RKO (cell line): ENCODE results near the gene MTHFD2L.

ENCODE experiments used
- DNase-seq: peaks from one replicate; pipeline ENCODE4 v3.0.0-alpha.2; 2016; ENCODE audit warnings: low spot score

The MTHFD2L gene

GRCh38 chr4:74252933-74253332, 95.0 kb downstream of the MTHFD2L start:
- DNase-seq, result no peak

- no peak for DNase-seq
Observed at GRCh38 chr4:74254386-74254785, 96.5 kb downstream of the MTHFD2L start.

- DNase-seq, result no peak
Observed at GRCh38 chr4:74255096-74255495, 97.2 kb downstream of the MTHFD2L start.

GRCh38 chr4:74258963-74259362, 101.0 kb downstream of the MTHFD2L start:
- no peak for DNase-seq

- no peak for DNase-seq
Observed at GRCh38 chr4:74260036-74260435, 102.1 kb downstream of the MTHFD2L start.

- no peak for DNase-seq
Observed at GRCh38 chr4:74262522-74262921, 104.6 kb downstream of the MTHFD2L start.

GRCh38 chr4:74263551-74263950, 105.6 kb downstream of the MTHFD2L start:
- DNase-seq, result no peak

GRCh38 chr4:74266081-74266480, 108.2 kb downstream of the MTHFD2L start:
- no peak for DNase-seq

GRCh38 chr4:74267998-74268606, 110.2 kb downstream of the MTHFD2L start:
- peak; percentile 18 for DNase-seq

- no peak for DNase-seq
Observed at GRCh38 chr4:74268643-74269042, 110.7 kb downstream of the MTHFD2L start.

GRCh38 chr4:74278490-74278889, 120.6 kb downstream of the MTHFD2L start:
- DNase-seq, result no peak

GRCh38 chr4:74279716-74280115, 121.8 kb downstream of the MTHFD2L start:
- no peak for DNase-seq

- no peak for DNase-seq
Observed at GRCh38 chr4:74282926-74283325, 125.0 kb downstream of the MTHFD2L start.

- DNase-seq, result no peak
Observed at GRCh38 chr4:74283614-74284013, 125.7 kb downstream of the MTHFD2L start.

- no peak for DNase-seq
Observed at GRCh38 chr4:74284053-74284452, 126.1 kb downstream of the MTHFD2L start.

- DNase-seq, result no peak
Observed at GRCh38 chr4:74287164-74287563, 129.2 kb downstream of the MTHFD2L start.

- DNase-seq, result no peak
Observed at GRCh38 chr4:74287791-74288190, 129.9 kb downstream of the MTHFD2L start.

- DNase-seq, result no peak
Observed at GRCh38 chr4:74291471-74291870, 133.6 kb downstream of the MTHFD2L start.

- DNase-seq, result no peak
Observed at GRCh38 chr4:74292111-74292870, 134.4 kb downstream of the MTHFD2L start.

- DNase-seq, result no peak
Observed at GRCh38 chr4:74293558-74293957, 135.6 kb downstream of the MTHFD2L start.

- no peak for DNase-seq
Observed at GRCh38 chr4:74294681-74295080, 136.8 kb downstream of the MTHFD2L start.

GRCh38 chr4:74297539-74297938, 139.6 kb downstream of the MTHFD2L start:
- DNase-seq, result no peak

GRCh38 chr4:74304095-74304625, 146.2 kb downstream of the MTHFD2L start:
- DNase-seq, result no peak

- no peak for DNase-seq
Observed at GRCh38 chr4:74305000-74305399, 147.1 kb downstream of the MTHFD2L start.
